Measurements from ENCODE around the gene R3HDM4. TPM values are rescaled to one million over a fixed set of nuclear protein-coding genes. Genes with fewer than 3 reads are reported as not detected.

Gene R3HDM4
- total RNA-seq, 4 donors from 2014 or later, result 5.3 to 38.2 (median 21.2) TPM

DNA sequence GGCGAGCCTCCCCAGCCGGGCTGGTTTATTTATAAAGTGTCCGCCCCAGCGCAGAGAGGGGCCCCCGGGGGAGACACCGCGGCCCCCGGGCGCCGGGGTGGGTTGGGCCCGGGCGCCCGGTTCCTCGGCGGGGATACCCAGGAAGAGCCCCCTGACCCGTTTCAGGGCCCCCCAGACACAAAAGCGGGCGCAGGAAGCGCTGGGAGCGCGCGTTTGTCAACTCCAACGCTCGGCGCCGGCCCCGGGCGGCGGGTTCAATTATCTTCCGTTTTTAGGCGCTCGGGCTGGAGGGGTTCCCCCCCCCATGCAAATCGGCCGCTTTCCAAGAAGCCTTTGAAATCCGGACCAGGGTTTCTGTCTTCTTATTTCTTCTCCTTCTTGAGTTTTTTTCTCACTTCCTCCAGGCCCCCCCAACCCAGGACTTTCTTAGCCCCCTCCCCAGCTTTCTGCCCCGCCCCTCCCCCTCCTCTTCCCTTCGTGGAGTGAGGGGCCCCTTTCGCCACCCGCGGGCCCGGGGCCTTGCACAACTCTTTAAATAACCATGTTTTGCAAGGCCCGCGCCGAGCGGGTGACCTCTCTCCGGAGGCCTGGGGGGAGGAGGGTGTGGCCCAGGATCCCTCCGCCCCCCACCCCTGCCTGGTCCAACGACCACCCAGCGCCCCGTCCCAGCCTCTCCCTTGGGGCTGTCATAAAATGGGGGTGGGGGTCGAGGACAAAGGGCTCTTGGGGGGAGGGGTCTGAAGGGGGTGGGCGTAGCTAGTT, 13.8 kb upstream of the R3HDM4 start:
- Histone ChIP-seq H3K4me3 (peak overlapping the region; percentile 53 to 74), H3K36me3 (no peaks in the 10 kb centered on the region), H3K27me3 (no peaks in the 10 kb centered on the region), H3K4me1 (peaks cover 0 to 6% of the 10 kb centered on the region in 2 donors), H3K27ac (peak overlapping the region; percentile 79 to 80), H3K9me3 (no peaks in the 10 kb centered on the region)
- TF ChIP-seq, protein P1, sequence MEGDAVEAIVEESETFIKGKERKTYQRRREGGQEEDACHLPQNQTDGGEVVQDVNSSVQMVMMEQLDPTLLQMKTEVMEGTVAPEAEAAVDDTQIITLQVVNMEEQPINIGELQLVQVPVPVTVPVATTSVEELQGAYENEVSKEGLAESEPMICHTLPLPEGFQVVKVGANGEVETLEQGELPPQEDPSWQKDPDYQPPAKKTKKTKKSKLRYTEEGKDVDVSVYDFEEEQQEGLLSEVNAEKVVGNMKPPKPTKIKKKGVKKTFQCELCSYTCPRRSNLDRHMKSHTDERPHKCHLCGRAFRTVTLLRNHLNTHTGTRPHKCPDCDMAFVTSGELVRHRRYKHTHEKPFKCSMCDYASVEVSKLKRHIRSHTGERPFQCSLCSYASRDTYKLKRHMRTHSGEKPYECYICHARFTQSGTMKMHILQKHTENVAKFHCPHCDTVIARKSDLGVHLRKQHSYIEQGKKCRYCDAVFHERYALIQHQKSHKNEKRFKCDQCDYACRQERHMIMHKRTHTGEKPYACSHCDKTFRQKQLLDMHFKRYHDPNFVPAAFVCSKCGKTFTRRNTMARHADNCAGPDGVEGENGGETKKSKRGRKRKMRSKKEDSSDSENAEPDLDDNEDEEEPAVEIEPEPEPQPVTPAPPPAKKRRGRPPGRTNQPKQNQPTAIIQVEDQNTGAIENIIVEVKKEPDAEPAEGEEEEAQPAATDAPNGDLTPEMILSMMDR (IDR thresholded peaks at IDR 0.05), result no peak
- TF ChIP-seq POLR2A (IDR thresholded peaks at IDR 0.05), result no peak
- peak; percentile 69 to 75 for DNase-seq
- intact Hi-C loops (cut with DNase I; ENCODE audit: low total_unique reads), result loop anchor here (10.0 kb wide), 2 partner anchors 162 to 178 kb away; partner anchors contain the start of gene GPX4

GRCh38 chr19:926323-926588, 13.2 kb upstream of the R3HDM4 start:
- H3K4me1 ChIP-seq, result peaks cover 0 to 6% of the 10 kb centered on the region in 2 donors
- intact Hi-C loops (cut with DNase I; ENCODE audit: low total_unique reads), result loop anchor here (10.0 kb wide), 2 partner anchors 161 to 179 kb away; partner anchors contain the start of gene GPX4

DNA sequence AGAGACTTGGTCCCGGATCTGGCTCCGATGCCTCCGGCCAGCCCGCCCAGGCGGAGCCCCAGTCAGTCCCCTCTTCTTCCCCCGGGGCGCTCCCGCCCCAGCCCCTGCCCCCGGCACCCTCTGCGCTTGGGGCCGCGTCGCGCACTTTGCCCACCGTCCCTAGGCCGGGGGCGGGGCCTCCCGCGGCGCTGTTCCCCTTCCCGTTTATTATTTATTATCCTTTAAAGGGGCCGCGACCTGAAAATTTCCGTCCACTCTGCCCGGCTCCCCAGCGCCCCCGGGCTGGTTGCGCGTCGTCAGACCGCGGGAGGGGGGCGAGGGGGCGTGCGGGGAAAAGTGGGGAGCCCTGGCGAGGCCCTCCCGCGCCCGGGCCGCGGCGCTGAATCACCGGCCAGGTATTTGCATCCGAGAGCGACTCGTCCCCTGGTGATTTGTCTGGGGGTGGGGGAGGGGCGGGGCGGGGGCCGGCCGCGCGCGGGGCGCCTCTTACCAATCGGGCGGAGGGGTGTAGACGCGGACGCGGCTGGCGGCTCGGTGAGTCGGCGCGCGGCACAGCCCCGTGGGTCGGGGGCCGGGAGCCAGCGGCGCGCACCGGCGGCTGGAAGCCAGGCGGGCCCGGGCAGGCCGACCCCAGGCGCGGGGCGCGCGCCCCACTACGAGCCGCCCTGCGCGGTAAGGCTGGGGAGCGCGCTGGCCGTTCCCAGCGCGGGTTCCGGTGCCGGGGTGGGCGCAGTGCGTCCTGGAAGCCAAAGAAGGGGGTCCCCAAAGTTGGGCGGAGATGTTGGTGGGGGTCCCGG, 12.7 kb upstream of the R3HDM4 start, which contains the start of gene ARID3A:
Gene ARID3A, plus strand, starts transcription at position 510 of the 797 bp plus-strand sequence. CDS start 3,494 bp downstream, outside the sequence.
- DNase-seq, result peak; percentile 77 to 78
- intact Hi-C loops (cut with DNase I; ENCODE audit: low total_unique reads), result loop anchor here (10.0 kb wide), 2 partner anchors 161 to 179 kb away; partner anchors contain the start of gene GPX4
- peak within 1 kb of the TSS; percentile 53 to 74 for H3K4me3 ChIP-seq
- no peaks in the 10 kb centered on the region for H3K36me3 ChIP-seq
- peak in 1 of 2 donors; percentile 65 for TF ChIP-seq POLR2A (IDR thresholded peaks at IDR 0.05)
- TF ChIP-seq, protein P1 (IDR thresholded peaks at IDR 0.05), result peak in 1 of 4 experiments; percentile 2
- peak within 1 kb of the TSS; percentile 79 to 80 for H3K27ac ChIP-seq
- no peaks in the 10 kb centered on the region for H3K9me3 ChIP-seq
- H3K4me1 ChIP-seq, result peaks cover 0 to 6% of the 10 kb centered on the region in 2 donors
- peaks cover 3 to 8% of the 10 kb centered on the region in 2 donors for H3K27me3 ChIP-seq

More at GRCh38 chr19:926323-926588, 13.2 kb upstream of the R3HDM4 start:
- Histone ChIP-seq H3K27ac (peak overlapping the region; percentile 79 to 80), H3K36me3 (no peaks in the 10 kb centered on the region), H3K27me3 (peaks cover 1 to 3% of the 10 kb centered on the region in 2 donors), H3K9me3 (no peaks in the 10 kb centered on the region), H3K4me3 (peak overlapping the region; percentile 53 to 74)
- no peak for TF ChIP-seq POLR2A (IDR thresholded peaks at IDR 0.05)
- TF ChIP-seq, protein P1 (IDR thresholded peaks at IDR 0.05), result no peak
- no peak for DNase-seq

- Histone ChIP-seq H3K27me3 (peaks cover 3 to 12% of the 10 kb centered on the region in 2 donors), H3K36me3 (no peaks in the 10 kb centered on the region), H3K27ac (peak overlapping the region; percentile 79 to 80), H3K4me1 (peaks cover 0 to 12% of the 10 kb centered on the region in 2 donors), H3K4me3 (peak overlapping the region; percentile 53 to 74), H3K9me3 (no peaks in the 10 kb centered on the region)
- TF ChIP-seq, protein P1 (IDR thresholded peaks at IDR 0.05), result no peak
- no peak for TF ChIP-seq POLR2A (IDR thresholded peaks at IDR 0.05)
- intact Hi-C loops (cut with DNase I; ENCODE audit: low total_unique reads), result loop anchor here (10.0 kb wide), 2 partner anchors 160 to 180 kb away; partner anchors contain the start of gene GPX4
- DNase-seq, result no peak
Observed at GRCh38 chr19:925087-925525, 12.1 kb upstream of the R3HDM4 start.
